Inferior parietal cortex (tissue), 1 donor: ENCODE data around the gene RAPGEF5.
A peak's percentile ranks its signal among the peaks of the same experiment; 100 is the strongest.

ENCODE experiments used
- DNase-seq: peaks from one replicate; pipeline ENCODE4 v3.0.0-alpha.2; 2016; ENCODE audit errors: extremely low spot score

RAPGEF5 gene

GRCh38 chr7:22267930-22268615 lies 88.9 kb downstream of the RAPGEF5 start:
- no peak for DNase-seq

- DNase-seq = no peak
These were observed 94.4 kb downstream of the RAPGEF5 start for GRCh38 chr7:22262538-22262937.

- DNase-seq = peak; percentile 73
These were observed 100.3 kb downstream of the RAPGEF5 start for GRCh38 chr7:22256541-22257096.

- DNase-seq = no peak
These were observed 101.1 kb downstream of the RAPGEF5 start for GRCh38 chr7:22255834-22256233.

GRCh38 chr7:22255342-22255741 lies 101.6 kb downstream of the RAPGEF5 start:
- DNase-seq = no peak

- peak; percentile 67 for DNase-seq
These were observed 103.9 kb downstream of the RAPGEF5 start for GRCh38 chr7:22252936-22253536.

- DNase-seq = peak; percentile 69
These were observed 104.9 kb downstream of the RAPGEF5 start for GRCh38 chr7:22252016-22252415.

GRCh38 chr7:22251281-22251680 lies 105.7 kb downstream of the RAPGEF5 start:
- peak; percentile 52 for DNase-seq

- peak; percentile 51 for DNase-seq
These were observed 106.6 kb downstream of the RAPGEF5 start for GRCh38 chr7:22250390-22250789.

- DNase-seq = no peak
These were observed 108.7 kb downstream of the RAPGEF5 start for GRCh38 chr7:22248111-22248809.

- DNase-seq = no peak
These were observed 115.1 kb downstream of the RAPGEF5 start for GRCh38 chr7:22241805-22242390.

GRCh38 chr7:22240904-22241571 lies 115.9 kb downstream of the RAPGEF5 start:
- no peak for DNase-seq

- no peak for DNase-seq
These were observed 118.3 kb downstream of the RAPGEF5 start for GRCh38 chr7:22238354-22239311.

- DNase-seq = no peak
These were observed 121.8 kb downstream of the RAPGEF5 start for GRCh38 chr7:22235134-22235533.

GRCh38 chr7:22234227-22234626 lies 122.7 kb downstream of the RAPGEF5 start:
- DNase-seq = no peak

GRCh38 chr7:22231806-22232205 lies 125.1 kb downstream of the RAPGEF5 start:
- no peak for DNase-seq

GRCh38 chr7:22231141-22231540 lies 125.8 kb downstream of the RAPGEF5 start:
- DNase-seq = no peak

- DNase-seq = no peak
These were observed 126.7 kb downstream of the RAPGEF5 start for GRCh38 chr7:22230238-22230637.

- no peak for DNase-seq
These were observed 127.8 kb downstream of the RAPGEF5 start for GRCh38 chr7:22229148-22229547.

- no peak for DNase-seq
These were observed 133.1 kb downstream of the RAPGEF5 start for GRCh38 chr7:22223807-22224206.

- DNase-seq = no peak
These were observed 136.0 kb downstream of the RAPGEF5 start for GRCh38 chr7:22220941-22221340.
